DMS114 treated with DMSO at 0.1 percent for 48 hours (cell line): Measurements from ENCODE around the gene KMT2C.
"Not testable (repeated sequence)": the region's sequence is repeated elsewhere in the genome, so short reads cannot be mapped to it uniquely, and the experiment has no call there.

Experiments used
- DNase-seq: peaks from one replicate; lab custom pipeline; 2025; ENCODE audit not compliant: unreplicated experiment; lab: John Stamatoyannopoulos, UW

KMT2C gene

DNA sequence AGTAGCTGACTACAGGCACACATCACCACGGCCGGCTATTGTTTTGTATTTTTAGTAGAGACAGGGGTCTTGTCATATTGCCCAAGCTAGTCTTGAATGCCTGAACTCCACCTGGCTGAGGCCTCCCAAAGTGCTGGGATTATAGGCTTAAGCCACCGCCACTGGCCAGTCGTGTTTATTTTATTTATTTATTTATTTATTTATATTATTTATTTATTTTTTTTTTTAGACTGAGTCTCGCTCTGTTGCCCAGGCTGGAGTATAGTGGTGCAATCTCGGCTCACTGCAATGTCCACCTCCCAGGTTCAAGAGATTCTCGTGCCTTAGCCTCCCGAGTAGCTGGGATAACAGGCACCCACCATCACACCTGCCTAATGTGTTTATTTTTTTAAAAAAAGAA lies 6.0 kb upstream of the KMT2C start:
- not testable (repeated sequence) for DNase-seq

DNA sequence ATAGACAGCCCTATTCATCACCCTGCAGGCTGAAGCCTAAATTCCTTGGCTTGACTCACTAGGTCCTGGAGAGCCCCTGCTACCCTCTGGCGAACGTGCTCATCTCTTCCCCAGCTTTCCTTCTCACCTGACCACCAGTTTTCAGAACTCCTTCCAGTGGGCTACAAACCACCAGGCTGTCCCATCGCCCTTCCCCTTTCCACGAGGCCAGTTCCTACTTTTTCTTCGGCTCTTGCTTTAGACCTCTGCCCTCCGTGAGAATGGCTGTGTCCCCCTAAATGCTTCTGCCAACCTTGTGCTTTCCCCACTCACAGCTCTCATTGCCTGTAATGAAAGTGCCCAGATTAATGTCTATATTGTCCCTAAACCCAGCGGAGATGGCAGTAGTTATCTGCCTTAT lies 5.4 kb upstream of the KMT2C start:
- DNase-seq, result not testable (repeated sequence)

DNA sequence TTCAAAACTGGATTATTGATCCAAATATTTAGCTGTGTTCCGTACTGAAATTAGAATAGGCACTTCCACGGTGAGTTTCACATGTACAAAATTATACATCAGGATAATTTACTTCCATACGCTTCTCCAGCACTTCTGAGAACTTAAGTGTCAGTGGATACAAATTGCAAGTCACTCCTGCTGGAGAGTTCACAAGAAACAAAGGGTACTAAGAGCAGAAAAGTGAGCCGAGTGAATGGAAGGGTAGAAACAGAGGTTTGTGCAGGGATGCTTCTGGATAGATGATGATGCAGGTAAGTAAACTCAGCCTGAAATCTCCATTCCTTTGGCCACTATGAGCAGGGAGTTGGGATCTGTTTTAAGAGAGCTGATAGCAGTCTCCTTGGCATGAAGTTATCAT lies 2.2 kb upstream of the KMT2C start:
- DNase-seq, result not testable (repeated sequence)

DNA sequence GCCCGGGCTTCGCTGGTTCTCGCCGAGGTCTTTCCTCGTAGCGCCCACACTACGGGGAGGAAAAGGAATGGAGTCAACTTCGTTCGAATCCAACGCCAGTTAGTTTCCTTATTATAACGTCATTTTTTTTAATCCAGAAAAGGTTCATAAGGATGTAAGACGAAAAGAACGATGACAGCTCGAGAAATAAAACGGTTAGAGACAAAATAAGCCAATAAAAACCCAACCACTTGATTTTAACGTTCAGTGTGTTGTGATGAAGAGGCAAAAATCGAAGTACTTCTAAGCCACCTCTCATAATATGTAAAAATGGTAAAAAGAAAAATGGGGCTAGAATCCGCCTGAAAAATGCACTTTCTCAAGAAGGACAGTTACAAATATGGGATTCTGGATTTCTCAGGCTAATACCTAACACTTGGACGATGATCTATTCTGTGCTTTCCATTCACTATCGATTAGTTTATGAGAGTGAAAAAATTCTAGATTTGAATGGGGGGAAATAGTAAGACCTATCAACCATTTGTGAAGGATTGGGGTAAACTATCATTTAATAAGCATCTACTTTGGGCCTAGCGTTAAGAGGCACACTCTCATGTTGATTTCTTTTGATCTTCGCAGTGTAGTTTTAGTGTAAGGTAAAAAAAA lies 1.2 kb upstream of the KMT2C start:
- DNase-seq, result not testable (repeated sequence)

DNA sequence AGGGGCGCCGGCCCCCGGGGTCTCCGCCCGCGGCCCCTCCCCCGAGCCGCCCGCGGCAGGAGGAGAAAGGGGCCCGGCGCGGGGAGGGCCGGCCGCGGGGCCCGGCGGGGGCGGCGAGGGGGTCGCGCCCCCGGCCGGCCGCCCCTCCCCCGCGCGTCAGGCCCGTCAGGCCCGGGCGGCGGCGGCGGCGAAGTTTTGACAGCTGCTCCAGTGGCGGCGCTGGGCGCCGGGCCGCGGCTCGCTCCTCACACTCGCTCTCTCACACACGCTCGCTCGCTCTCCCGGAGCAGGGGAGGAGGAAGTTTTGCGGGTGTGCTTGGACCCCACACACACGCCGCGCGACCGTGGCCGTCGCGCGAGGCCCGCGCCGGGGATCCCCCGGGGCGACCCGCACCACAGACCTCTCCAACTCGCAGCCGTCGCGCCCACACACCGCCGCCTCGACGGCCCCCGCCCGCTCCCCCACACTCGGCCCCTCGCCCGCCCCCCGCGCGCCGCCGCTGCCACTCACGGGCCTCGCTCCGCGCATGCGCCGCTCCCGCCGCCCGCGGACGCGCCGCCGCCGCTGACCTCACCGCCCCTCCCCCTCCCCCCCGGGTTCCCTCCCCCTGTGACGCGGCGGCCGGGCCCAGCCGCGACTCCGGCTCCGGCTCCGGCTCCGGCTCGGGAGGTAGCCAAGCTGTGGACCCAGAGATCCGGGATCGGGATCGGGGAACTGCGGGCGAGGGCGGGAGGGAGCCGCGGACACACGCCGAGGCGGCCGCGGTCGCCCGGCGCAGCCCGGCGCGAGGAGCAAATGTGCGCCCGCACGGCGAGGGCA lies 518 bp upstream of the KMT2C start:
- DNase-seq, result peak; percentile 68

DNA sequence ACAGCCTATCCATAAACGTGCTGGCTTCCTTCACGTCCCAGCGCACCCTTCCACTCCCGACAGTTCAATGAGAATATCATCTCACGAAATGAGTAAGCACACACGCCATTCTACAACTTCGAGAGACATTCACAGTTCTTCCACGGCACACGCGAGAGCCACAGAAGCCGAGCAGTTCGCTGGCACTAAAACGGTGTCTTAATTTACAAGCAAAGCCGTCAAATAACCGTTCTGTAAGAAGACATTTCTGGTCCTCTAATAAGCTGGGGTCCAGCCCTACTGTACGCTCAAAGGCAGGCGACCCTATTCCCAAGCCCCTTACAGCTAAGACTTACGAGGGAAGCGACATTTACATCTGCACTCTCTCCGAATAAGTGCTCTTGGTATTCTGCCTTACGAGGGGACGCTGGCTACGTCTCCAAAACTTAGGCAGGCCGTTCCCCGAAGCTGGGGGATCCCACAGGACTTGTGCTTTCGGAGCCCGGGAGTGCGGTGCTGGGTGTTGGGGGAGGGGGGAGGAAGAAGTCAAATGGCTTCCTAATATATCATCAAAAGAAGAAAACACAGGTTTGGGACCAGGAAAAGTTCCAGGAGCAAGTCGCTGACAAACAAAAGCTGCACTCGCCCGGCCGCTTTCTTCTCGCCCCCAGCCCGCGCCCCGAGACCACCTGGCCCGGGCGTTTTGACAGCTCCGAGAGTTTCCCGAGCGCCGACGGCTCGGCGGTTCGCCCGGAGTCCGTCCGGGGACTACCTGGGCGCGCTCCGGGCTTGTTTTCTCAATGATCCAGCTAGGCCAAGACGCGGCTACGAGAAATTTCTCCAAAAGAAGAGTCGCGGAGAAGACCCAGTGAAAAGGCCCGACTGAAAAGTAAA lies 1.1 kb downstream of the KMT2C start:
- DNase-seq, result not testable (repeated sequence)

DNA sequence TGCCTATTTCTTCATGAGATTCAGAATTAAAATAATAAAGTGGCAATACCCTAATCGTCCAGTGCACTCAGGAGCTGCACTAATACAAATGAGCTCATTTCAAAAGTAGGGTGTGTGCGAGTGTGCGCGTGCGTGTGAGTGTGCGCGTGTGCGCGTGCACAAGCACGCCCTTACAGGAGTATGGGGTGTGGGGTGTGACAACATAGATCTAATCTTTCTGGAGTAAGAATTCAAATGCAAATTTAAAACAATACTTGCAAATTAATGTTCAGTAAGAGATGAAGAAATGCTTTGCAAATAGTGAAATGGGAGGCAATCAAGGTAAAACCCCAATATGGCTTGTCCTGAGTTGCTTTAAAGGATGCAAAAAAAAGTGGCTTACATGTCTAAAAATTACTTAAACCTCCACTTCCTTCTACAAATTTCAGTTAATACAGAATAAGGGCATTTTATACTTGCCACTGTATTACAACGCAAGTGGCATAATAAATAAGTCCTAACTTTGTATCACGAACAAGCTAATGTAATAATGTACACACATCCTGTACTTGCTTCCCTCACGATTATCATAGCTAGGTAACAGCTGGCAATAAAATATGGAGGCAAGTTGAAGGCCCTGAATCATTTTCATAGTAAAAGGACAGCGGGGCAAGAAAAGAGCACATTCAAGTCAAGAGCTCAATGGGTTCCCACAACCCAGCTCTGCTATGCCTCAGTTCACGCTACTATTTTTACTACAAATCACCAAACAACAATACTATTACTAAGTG lies 1.9 kb downstream of the KMT2C start:
- DNase-seq, result not testable (repeated sequence)

DNA sequence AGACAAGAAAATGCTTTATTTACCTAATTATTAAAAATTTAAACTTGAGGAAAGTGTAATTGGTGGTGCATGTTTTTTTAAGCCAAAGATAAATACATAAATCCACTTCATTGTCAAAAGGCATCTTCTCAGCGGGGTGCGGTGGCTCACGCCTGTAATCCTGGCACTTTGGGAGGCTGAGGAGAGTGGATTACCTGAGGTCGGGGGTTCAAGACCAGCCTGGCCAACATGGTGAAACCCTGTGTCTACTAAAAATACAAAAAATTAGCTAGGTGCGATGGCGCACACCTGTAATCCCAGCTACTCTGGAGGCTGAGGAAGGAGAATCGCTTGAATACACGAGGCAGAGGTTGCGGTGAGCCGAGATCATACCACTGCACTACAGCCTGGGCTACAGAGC lies 3.1 kb downstream of the KMT2C start:
- DNase-seq, result not testable (repeated sequence)

DNA sequence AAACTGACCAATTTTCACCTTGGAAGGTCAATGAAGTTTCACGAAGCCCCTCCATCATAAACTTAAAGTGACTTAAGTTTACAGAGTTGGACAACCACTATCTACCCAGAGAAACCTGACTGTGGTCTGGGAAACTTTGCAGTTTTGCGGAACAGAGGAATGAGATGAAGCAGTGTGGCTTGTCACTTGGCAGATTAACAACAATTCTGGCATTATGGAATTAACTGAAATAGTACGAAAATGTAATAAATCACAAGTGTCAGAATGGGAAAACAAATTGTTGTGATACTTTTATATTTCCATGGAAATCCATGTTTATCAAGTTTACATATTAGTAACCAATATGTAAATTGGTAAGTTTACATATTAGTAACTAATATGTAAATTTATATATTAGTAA lies 4.9 kb downstream of the KMT2C start:
- DNase-seq, result no peak

DNA sequence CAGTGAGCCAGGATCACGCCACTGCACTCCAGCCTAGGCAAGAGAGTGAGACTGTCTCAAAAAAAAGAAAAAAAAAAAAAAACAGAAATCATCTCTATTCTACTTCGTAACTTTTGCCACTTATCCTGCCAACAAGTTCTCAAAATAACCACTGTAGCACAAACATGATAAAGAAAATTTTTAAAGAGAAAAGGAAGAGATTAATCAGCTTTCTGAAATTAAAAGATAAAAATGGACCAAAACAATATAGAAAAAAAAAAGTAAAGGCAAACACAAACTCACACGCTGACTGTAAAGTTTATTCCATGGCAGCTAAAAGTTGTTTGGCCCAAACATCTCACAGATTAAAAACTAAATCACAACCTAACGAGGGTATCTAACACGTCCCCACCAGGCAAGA lies 5.7 kb downstream of the KMT2C start:
- DNase-seq, result not testable (repeated sequence)

DNA sequence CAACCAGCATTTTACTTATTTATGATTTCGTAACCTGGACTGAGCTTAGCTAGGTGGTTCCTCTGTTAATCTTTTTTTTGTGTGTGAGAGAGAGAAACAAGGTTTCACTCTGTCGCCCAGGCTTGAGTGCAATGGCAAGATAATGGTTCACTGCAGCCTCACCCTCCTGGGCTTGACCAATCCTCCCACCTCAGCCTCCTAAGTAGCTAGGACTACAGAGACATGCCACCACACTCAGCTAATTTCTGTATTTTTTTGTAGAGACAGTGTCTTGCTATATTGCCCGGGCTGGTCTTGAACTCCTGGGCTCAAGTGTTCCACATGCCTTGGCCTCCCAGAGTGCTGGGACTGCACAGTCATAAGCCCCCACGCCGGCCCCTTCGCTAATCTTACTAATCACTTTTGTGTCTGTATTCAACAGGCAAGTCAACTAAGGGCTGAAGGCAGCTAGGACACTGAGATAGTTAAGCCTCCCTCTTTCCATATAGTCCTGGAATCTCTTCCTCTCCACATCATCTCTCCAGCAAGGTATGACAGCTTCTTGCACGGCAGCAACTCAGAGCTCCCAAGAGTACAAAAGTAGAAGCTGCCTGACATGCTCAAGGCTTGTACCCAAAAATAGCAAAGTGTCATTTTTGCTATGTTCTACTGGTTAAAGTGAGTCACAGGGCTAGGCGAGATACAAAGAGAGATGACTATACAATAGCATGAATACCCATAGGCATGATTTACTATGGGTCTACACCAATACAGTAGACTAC lies 11.3 kb downstream of the KMT2C start:
- DNase-seq, result no peak

DNA sequence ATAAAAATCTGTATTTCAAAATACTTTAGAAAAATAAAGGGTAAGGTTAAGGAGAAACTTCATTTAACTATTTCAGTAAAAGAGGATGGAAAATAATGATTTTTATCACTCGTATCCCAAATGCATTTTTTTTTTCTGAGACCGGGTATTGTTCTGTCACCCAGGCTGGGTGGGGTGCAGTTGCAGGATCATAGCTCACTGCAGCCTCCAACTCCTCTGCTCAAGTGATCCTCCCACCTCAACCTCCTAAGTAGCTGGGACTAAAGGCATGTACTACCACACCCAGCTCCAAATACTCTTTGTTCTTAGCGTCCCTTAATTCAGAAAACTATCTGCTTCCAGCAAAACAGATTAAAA lies 11.8 kb downstream of the KMT2C start:
- no peak for DNase-seq

DNA sequence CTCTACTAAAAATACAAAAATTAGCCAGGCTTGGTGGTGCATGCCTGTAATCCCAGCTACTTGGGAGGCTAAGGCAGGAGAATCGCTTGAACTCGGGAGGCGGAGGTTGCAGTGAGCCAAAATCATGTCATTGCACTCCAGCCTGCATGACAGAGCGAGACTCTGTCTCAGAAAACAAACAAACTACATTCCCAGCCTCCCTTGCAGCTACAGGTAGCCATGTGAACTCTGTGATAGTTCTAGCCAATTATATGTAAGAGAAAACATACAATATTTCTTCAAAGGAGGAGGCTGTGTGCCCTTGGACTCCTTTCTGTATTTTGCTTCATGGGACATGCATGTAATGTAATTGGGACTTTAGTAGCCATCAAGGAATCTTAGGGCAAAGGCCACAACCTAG lies 12.6 kb downstream of the KMT2C start:
- DNase-seq, result not testable (repeated sequence)

DNA sequence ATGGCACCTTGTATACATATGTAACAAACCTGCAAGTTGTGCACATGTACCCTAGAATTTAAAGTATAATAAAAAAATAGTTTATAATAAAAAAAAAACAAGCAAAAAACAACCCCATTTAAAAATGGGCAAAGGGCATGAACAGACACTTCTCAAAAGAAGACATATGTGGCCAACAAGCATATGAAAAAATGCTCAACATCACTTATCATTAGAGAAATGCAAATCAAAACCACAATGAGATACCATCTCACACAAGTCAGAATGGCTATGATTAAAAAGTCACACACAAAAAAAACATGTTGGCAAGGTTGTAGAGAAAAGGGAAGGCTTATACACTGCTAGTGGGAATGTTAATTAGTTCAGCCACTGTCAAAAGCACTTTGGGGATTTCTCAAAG lies 14.9 kb downstream of the KMT2C start:
- DNase-seq, result not testable (repeated sequence)

DNA sequence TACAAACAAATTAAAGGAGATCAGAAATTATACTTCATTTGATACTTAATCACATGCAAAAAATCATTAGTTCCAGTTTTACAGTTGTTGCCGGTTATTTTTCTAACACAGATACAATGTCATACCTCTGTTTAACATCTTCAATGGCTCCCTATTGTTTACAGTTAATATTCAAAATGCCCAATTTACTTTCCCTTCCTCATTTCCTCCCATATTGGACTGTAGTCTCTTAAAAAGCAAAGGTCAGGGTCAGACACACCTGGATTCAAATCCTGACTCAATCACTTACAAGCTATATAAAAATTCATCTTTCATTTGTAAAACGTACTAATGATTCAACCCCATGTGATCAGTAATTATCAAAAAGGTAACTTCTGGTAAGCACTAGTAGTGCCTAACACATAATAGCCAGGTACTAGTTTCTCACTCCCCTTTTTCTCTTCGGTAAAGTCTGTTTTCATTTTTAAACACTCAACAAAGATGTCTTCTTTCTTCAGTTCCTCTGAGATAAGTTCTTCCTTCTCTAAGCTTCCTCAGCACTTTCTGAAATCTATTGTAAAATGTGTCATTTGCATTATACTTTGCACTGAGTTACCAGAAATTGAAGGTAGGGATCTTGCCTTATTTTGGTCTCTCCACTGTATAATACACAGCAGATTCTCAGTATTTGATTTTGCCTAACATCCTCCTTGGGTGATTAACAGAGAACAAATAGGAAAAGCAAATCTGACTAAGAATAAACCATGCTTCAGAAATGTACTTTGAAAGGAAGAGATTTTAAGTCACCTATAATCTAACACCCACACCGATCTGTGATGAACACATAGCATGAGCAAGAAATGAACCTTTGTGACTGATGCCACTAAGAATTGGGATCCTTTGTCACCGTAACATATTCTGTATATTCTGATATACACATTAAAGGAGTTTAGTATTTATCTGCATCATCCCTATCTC lies 16.1 kb downstream of the KMT2C start:
- DNase-seq, result no peak

DNA sequence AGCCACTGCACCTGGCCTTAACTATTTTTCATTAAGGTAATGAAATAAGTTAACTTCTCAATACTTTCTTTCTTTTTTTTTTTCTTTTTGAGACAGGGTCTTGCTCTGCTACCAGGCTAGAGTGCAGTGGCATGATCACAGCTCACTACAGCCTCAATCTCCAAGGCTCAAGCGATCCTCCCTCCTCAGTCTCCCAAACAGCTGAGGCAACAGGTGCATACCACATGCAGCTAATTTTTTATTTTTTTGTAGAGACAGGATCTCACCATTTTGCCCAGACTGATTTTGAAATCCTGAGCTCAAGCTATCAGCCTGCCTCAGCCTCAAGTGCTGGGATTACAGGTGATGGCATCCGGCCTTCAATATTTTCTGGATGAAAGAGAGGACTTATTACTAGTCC lies 21.0 kb downstream of the KMT2C start:
- DNase-seq, result no peak

DNA sequence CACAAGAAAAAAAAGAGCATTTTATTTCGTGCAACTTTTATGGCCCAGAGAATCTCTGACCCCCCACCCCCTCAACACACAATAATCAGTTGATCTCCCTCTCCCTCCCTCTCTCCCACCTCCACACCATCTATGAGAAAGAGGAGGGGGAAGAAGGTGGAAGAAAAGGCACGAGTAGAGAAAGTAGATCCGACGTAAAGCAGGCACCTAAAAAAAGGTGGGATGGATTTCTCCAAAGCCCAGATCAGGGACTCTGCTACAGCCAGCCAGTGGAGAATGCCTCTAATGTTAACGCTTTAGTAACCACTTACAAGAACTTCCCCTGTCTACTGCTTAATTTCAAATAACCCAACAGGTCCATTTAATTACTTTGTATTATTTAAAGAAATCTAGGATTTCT lies 24.4 kb downstream of the KMT2C start:
- no peak for DNase-seq

DNA sequence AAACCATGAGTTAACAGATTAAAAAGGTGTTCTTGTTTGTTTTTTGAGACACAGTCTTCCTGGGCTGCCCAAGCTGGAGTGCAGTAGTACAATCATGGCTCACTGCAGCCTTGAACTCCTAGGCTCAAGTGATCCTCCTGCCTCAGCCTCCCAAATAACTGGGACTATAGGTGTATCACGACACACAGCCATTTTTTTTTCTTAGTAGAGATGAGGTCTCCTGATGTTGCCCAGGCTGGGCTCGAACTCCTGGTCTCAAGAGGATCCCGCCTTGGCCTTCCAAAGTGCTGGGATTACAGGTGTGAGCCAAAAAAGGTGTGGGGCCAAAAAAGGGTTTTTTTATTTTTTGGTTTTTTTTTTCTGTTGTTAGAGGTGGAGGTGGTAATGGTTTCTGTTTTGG lies 29.3 kb downstream of the KMT2C start:
- no peak for DNase-seq

DNA sequence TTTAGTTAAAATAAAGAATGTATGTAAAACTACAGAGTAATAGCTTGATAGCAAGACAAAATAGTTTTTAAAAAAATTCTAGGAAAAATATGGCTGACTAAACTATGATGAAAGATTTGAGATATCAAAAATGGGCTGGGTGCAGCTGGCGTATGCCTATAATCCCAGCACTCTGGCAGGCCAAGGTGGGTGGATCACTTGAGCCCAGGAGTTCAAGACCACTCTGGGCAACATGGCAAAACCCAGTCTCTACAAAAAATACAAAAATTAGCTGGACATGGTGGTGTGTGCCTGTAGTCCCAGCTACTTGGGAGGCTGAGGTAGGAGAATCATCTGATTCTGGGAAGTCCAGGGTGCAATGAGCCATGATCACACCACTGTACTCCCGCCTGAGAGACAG lies 29.8 kb downstream of the KMT2C start:
- DNase-seq, result not testable (repeated sequence)
